GM19099 (cell line): ENCODE results near the gene OSBPL2.

Experiments used
- POLR2A ChIP-seq: IDR thresholded peaks from 3 replicates; pipeline ENCODE4 v1.6.1; 2011; ENCODE audit warnings: low read depth; ENCODE audit not compliant: insufficient read length; ENCODE audit errors: extremely low read depth

The OSBPL2 gene

GRCh38 chr20:62237801-62238568 lies at the start of gene OSBPL2:
OSBPL2 (plus strand) TSS chr20:62238521; CDS start chr20:62256185, 17,664 bp downstream.
- peak; percentile 21 for TF ChIP-seq POLR2A

DNA sequence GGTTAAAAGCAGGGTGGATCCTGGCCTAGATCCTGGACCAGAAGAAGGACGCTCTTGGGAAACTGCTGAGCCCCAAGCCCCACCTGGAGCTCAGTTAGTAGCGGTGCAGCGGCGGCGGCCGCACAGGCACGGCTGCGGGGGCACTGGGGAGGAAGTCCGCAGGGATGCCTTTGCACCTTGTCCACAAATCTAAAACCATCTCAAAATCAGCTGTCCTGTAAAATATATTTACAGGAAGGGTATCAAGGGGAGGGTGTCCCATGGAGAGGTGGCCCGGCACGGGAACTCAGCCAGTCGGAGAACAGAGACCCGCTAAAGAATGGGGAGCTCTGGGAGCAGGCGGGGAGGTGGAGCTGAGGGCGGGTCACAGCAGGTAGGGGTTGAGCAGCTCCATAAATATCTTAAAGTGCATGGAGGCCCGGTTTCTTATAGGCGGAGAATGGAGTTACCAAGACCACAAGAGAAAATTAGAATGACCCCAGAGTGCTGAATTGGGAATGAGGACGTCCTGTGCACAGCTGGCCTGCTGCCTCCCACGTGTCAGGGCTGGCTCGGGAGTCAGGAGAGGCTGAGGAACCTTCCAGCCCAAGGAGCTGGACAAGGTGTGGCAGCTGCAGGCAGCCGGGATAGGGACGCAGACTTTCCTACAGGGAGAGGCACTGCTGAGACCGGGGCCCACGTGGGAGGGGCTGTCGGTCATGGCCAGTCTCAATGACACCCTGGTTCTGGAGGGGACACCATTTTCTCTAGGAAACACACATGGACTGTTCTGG lies 47.5 kb upstream of the OSBPL2 start:
- TF ChIP-seq POLR2A = no peak

DNA sequence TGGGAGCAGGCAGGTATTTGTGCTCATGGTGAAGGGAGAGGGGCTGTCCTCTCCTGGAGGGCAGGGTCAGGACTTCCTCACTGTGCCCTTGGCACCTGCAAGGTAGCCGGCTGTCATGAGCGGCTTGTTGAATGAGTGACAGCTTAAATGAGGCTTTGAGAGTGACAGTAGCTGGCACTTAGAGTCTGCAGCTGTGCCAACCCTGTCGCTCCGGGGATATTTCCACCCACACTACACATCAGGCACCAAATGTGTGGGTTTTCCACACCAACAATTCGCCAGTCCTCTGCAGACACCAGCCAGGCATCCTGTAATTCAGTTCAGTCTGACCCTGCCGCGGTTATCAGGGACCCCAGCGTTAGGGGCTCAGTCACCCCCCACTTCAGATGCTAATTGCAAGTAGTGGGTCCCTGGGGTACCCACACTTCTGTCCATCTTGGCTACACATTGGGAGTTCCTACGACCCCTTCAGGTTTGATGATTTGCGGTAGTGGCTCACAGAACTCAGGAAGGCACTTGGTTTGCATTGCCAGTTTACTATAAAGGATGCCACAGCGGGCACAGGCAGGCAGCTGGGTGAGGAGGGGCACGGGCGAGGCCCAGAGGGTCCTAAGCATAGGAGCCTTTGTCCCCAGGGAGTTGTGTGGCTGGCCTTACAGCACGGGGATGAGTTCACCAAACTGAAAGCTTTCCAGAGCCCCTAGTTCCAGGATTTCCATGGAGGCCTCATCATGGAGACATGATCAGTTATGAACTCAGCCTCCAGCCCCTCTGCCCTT lies 46.4 kb upstream of the OSBPL2 start:
- TF ChIP-seq POLR2A = no peak

DNA sequence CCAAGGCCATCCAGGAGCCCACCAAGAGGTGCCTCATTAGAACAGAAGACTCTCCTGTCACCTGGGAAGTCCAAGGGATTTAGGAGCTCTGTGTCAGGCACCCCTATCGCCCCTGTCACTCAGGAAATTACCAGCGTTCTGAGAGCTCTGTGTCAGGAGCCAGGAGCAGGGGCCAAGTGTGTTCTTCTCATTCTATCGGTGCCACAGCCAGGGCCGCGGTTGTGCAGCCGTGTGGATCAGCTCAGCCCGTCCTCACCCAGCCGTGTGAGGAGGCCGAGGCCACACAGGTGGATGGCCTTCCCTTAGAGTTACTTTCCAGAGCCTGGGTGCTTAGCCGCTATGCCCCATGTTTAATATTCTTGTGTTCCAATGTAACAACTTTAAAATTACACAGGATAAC lies 45.7 kb upstream of the OSBPL2 start:
- TF ChIP-seq POLR2A = no peak

GRCh38 chr20:62193079-62194025 lies 45.0 kb upstream of the OSBPL2 start:
- no peak for TF ChIP-seq POLR2A

GRCh38 chr20:62195075-62195405 lies 43.3 kb upstream of the OSBPL2 start:
- no peak for TF ChIP-seq POLR2A

DNA sequence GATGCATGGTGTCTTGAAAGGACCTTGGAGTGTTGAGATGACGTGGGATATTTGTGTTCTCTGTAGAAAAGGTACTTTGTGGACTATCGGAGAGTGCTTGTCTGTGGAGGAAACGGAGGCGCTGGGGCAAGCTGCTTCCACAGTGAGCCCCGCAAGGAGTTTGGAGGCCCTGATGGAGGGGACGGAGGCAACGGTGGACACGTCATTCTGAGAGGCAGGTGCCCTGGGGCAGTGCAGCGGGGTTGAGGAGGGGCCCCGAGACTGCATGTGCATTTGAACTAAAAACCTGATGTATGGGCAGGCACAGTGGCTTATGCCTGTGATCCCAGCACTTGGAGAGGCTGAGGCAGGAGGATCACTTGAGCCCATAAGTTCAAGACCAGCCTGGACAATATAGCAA lies 42.6 kb upstream of the OSBPL2 start:
- TF ChIP-seq POLR2A = no peak

DNA sequence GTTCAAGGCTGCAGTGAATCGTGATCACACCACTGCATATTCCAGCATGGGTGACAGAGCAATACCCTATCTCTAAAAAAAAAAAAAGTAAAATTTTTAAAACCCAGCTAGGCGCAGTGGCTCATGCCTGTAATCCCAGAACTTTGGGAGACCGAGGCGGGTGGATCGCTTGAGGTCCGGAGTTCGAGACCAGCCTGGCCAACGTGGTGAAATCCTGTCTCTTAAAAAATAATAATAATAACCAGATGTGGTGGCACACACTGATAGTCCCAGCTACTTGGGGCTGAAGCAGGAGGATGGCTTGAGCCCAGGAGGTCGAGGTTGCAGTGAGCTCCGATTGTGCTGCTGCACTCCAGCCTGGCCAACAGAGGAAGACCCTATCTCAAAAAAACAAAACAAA lies 42.0 kb upstream of the OSBPL2 start:
- TF ChIP-seq POLR2A = no peak

DNA sequence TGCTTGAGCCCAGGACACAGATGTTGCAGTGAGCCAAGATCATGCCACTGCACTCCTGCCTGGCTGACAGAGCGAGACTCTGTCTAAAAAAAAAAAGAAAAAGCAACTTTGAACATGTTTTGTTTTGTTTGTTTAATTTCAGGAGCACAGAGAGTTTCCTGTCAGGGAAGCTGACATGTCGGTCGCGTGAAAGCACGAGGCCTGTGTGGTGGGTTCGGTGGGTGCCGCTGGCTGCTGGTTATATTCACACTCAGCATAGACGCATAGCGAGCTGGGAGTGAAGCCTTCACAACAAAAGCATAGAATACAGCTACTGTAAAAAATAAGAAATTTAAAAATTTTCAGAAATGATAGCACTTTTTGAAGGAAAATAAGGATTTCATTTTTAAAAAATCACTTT lies 41.0 kb upstream of the OSBPL2 start:
- no peak for TF ChIP-seq POLR2A

- TF ChIP-seq POLR2A = no peak
Measured at GRCh38 chr20:62197801-62198200, 40.5 kb upstream of the OSBPL2 start.

GRCh38 chr20:62198496-62198895 lies 39.8 kb upstream of the OSBPL2 start:
- no peak for TF ChIP-seq POLR2A

- TF ChIP-seq POLR2A = no peak
Measured at GRCh38 chr20:62198931-62199330, 39.4 kb upstream of the OSBPL2 start.

DNA sequence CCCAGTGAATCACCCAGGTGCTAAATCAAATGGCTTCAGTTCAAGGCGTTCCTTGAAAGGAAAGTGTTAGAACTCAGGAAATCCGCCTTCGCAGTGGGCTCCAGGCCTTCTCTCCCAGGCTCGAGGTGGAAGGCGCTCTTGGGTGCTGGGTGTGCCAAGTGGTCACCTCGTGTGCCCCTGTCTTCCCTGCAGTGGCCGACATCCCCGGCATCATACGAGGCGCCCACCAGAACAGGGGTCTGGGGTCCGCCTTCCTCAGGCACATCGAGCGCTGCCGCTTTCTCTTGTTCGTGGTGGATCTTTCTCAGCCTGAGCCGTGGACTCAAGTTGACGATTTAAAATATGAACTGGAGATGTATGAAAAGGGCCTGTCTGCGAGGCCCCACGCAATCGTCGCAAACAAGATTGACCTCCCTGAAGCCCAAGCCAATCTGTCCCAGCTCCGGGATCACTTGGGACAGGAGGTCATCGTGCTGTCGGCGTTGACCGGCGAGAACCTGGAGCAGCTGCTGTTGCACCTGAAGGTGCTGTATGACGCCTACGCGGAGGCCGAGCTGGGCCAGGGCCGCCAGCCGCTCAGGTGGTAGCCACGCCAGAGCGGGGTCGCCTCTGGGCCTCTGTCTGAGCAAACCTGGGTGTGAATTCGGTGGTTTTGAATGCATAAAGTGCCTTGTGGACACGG lies 37.7 kb upstream of the OSBPL2 start:
- no peak for TF ChIP-seq POLR2A

DNA sequence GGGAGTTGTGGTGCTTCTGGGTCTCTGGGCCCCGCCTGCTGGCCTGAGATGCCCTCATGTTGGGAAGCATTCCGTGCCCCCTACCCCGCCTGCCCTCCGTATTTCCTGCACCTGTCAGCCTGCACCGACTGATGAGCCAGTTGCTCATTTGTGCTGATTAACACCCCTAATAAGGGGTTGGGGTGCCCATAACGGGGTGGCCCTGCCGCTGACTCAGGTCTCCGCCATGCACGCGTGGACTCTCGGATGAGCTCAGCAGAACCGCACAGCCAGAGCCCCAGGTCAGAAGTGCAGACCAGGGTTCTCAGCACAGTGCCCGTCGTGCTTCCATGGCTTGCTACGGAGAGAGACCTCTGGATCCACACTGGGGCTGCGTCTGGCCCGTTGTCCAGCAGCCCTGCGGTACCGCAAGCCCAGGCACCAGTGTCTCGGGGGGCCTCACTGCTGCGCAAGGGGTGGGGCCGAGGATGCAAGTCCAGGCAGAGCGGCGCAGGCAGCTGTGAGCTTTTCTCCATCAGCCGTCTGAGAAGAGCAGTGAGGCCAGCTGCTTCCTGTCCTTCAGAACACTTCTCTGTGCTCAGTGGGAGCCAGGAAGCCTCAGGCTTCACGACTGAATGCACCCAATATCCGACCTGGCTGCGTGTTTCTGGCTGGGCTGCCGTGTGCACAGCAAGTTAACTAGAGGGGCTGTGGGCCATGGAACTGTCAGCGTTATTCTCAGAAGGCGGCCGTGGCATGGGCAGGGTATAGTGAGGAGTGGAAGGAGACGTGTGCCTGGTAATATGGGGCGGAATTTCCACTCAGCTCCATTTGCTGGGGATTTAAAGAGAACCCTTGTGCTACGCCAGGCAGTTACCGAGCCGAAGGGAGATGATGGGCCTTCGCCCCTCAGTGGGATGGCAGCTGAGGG lies 36.9 kb upstream of the OSBPL2 start:
- TF ChIP-seq POLR2A = no peak

- TF ChIP-seq POLR2A = no peak
Measured at GRCh38 chr20:62202083-62202395, 36.3 kb upstream of the OSBPL2 start.
